RWPE2 (cell line): Measurements from ENCODE around the gene PTPRU.

ENCODE experiments used
- ATAC-seq: fragments of 200-7000 bp; cut with Tn5 transposase; 3 replicates; pipeline ENCODE4 v1.9.1; 2021; ENCODE audit warnings: low read depth
- DNase-seq: peaks from one replicate; pipeline ENCODE4 v3.0.0-alpha.2; 2020; ENCODE audit warnings: low spot score
- H3K27ac ChIP-seq: fragments of 450-650 bp; 2 replicates; pipeline ENCODE4 v1.5.1; 2017; ENCODE audit warnings: mild to moderate bottlenecking; ENCODE audit not compliant: poor library complexity, severe bottlenecking
- H3K27me3 ChIP-seq: fragments of 250-450 bp; sonication (Bioruptor Pico); 2 replicates; pipeline ENCODE4 v1.5.1; 2021; ENCODE audit warnings: mild to moderate bottlenecking, moderate library complexity; ENCODE audit not compliant: insufficient read depth, poor library complexity, severe bottlenecking
- H3K36me3 ChIP-seq: fragments of 250-450 bp; sonication (Bioruptor Pico); 2 replicates; pipeline ENCODE4 v1.5.1; 2020; ENCODE audit warnings: low read depth, mild to moderate bottlenecking, moderate library complexity
- H3K4me1 ChIP-seq: fragments of 250-450 bp; sonication (Bioruptor Pico); 2 replicates; pipeline ENCODE4 v1.5.1; 2021; ENCODE audit warnings: mild to moderate bottlenecking, moderate library complexity; ENCODE audit not compliant: insufficient read depth, poor library complexity, severe bottlenecking
- H3K4me3 ChIP-seq: fragments of 250-450 bp; sonication (Bioruptor Pico); 2 replicates; pipeline ENCODE4 v1.5.1; 2021; ENCODE audit warnings: mild to moderate bottlenecking, moderate library complexity; ENCODE audit not compliant: severe bottlenecking
- H3K9me3 ChIP-seq: fragments of 250-450 bp; sonication (Bioruptor Pico); 2 replicates; pipeline ENCODE4 v1.5.1; 2021; ENCODE audit warnings: mild to moderate bottlenecking, moderate library complexity; ENCODE audit not compliant: severe bottlenecking
- TF ChIP-seq, protein P1 (sequence below): fragments of 450-650 bp; IDR thresholded peaks from one replicate; pipeline ENCODE4 v1.5.1; 2017; ENCODE audit warnings: mild to moderate bottlenecking, moderate library complexity; ENCODE audit not compliant: poor library complexity, severe bottlenecking

The PTPRU gene

DNA sequence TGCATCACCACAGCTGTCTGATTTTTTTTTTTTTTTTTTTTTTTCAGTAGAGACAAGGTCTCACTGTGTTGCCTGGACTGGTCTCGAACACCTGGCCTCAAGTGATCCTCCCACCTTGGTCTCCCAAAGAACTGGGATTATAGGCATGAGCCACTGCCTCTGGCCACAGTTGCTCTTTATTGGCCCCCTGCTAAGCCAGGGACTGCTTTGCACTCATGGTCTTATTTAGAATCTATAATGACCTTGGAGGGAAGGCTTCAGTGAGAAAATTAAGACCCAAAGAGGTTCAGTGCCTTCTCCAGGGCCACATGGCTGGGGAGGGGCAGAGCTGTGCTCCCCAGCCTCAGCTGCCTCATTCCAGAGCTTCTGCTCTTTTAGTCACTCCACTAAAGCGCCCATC is 84.9 kb downstream of the PTPRU start:
- DNase-seq = no peak
- ATAC-seq = no peak
- no peaks in the 10 kb centered on the region for H3K27me3 ChIP-seq
- H3K27ac ChIP-seq = no peak overlapping the region
- no peak overlapping the region for H3K4me3 ChIP-seq
- peaks cover 4% of the 10 kb centered on the region for H3K36me3 ChIP-seq
- TF ChIP-seq, protein P1, sequence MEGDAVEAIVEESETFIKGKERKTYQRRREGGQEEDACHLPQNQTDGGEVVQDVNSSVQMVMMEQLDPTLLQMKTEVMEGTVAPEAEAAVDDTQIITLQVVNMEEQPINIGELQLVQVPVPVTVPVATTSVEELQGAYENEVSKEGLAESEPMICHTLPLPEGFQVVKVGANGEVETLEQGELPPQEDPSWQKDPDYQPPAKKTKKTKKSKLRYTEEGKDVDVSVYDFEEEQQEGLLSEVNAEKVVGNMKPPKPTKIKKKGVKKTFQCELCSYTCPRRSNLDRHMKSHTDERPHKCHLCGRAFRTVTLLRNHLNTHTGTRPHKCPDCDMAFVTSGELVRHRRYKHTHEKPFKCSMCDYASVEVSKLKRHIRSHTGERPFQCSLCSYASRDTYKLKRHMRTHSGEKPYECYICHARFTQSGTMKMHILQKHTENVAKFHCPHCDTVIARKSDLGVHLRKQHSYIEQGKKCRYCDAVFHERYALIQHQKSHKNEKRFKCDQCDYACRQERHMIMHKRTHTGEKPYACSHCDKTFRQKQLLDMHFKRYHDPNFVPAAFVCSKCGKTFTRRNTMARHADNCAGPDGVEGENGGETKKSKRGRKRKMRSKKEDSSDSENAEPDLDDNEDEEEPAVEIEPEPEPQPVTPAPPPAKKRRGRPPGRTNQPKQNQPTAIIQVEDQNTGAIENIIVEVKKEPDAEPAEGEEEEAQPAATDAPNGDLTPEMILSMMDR = no peak
- no peaks in the 10 kb centered on the region for H3K9me3 ChIP-seq
- H3K4me1 ChIP-seq = no peaks in the 10 kb centered on the region

DNA sequence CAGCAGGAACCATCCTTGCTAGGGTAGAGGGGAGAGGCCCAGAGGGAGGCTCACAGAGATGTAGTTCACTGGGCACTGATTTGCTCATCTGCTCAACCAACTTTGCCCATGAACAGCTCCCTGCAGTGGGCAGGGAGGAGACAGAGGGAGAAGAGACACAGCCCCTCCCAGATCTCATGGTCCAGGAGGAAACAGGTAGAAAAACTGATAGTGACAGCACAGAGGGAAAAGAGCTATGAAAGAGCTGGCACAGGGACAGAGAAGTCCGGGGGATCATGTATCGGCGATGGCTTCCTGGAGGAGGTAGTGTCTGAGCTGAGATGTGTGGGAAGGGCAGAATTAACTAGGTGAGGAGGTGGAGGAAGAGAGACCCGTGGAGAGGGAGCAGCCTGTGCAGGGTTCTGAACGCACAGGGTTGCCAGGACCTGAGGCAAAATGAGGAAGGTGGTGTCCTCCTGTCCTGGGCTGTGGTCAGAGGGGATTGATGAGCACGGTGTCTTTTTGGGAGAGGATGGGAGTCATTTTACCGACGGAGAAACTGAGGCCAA is 85.9 kb downstream of the PTPRU start:
- TF ChIP-seq, protein P1 = no peak
- no peak overlapping the region for H3K27ac ChIP-seq

DNA sequence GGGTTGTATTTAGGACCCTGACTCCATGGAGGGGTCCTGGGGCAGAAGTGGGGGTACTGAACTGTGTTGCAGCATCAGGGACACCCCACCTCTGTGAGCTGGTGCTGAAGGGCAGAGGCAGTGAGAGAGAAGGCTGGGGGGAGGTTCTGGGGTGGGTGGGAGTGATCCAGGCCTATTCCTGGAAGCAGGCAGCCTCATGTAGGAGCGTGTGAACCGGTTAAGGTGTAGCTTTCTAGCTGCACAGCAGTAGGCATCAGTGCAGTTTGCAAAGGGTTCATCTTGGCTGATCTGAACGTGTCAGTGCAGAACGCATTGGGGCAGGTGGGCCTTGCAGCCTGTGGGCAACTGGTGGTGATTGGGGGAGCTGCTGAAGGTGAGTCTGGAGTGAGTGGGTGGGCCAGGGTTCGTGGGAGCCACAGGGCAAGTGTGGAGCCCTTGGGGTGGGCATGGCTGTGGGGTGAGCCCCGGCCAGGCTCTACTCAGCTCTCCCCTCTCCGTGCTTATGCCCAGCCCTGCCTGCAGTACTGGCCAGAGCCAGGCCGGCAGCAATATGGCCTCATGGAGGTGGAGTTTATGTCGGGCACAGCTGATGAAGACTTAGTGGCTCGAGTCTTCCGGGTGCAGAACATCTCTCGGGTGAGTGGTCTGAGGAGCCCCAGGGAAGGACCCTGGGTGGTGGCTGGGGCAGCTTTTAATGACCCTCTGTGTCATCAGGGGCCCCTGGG is 86.7 kb downstream of the PTPRU start:
- H3K27me3 ChIP-seq = no peaks in the 10 kb centered on the region
- no peak overlapping the region for H3K4me3 ChIP-seq
- DNase-seq = no peak
- no peaks in the 10 kb centered on the region for H3K9me3 ChIP-seq
- H3K27ac ChIP-seq = no peak overlapping the region
- ATAC-seq = no peak
- TF ChIP-seq, protein P1 = no peak
- no peaks in the 10 kb centered on the region for H3K4me1 ChIP-seq
- H3K36me3 ChIP-seq = peaks cover 4% of the 10 kb centered on the region; the same call in 1 of the 2 replicates

More for the DNA sequence above, 85.9 kb downstream of the PTPRU start:
- ATAC-seq = no peak
- no peaks in the 10 kb centered on the region for H3K27me3 ChIP-seq
- no peaks in the 10 kb centered on the region for H3K9me3 ChIP-seq
- H3K36me3 ChIP-seq = peaks cover 4% of the 10 kb centered on the region; the same call in 1 of the 2 replicates
- no peaks in the 10 kb centered on the region for H3K4me1 ChIP-seq
- no peak for DNase-seq
- no peak overlapping the region for H3K4me3 ChIP-seq

DNA sequence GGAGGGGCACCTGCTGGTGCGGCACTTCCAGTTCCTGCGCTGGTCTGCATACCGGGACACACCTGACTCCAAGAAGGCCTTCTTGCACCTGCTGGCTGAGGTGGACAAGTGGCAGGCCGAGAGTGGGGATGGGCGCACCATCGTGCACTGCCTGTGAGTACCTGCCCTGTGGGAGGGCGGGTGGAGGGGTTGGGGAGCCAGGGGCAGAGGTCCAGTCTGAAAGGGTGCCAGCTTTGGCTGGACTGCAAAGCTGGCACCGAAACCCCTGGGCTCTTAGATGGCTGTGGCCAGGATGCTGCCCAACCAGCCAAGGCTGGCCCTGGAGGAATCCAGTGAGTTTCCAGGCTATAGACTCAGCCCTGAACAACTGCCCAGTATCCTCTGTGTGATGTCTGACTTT is 87.3 kb downstream of the PTPRU start:
- H3K9me3 ChIP-seq = no peaks in the 10 kb centered on the region
- TF ChIP-seq, protein P1 = no peak
- H3K4me1 ChIP-seq = no peaks in the 10 kb centered on the region
- H3K4me3 ChIP-seq = no peak overlapping the region
- no peak for DNase-seq
- no peak overlapping the region for H3K27ac ChIP-seq
- H3K36me3 ChIP-seq = peaks cover 4% of the 10 kb centered on the region; the same call in 1 of the 2 replicates
- H3K27me3 ChIP-seq = no peaks in the 10 kb centered on the region
- ATAC-seq = no peak

DNA sequence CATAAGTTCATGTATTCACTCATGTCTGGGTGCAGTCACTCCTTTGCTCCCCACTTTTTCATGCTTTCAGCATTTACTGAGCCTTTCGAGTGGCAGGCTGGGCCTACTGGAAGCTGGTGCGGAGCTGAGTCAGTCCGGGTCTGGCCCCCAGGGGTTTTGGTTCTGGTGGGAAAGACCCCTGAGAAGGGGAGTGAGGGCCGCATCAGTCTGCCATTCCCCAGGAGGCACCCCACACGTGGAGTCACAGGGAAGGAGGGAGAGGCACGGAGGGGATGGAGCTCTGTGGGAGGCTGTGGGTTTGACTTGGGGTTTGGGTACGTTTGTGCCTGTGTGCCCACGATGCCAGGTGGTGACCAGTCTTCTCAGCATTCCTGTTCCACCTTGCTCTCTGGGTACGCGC is 87.9 kb downstream of the PTPRU start:
- TF ChIP-seq, protein P1 = no peak
- DNase-seq = no peak
- H3K4me1 ChIP-seq = no peaks in the 10 kb centered on the region
- no peaks in the 10 kb centered on the region for H3K27me3 ChIP-seq
- H3K9me3 ChIP-seq = no peaks in the 10 kb centered on the region
- ATAC-seq = no peak
- H3K27ac ChIP-seq = no peak overlapping the region
- no peak overlapping the region for H3K4me3 ChIP-seq
- H3K36me3 ChIP-seq = peaks cover 4% of the 10 kb centered on the region; the same call in 1 of the 2 replicates
